ENCODE results near the gene PIGU.

PIGU gene

GRCh38 chr20:34515484-34516246, 161.2 kb downstream of the PIGU start (continued):
- no peak for TF ChIP-seq ZNF449 (tag by site-specific recombination; IDR thresholded peaks at IDR 0.05)
- TF ChIP-seq OSR2 (tag by site-specific recombination; IDR thresholded peaks at IDR 0.05), result 0 out of 2 replicates have a peak, but pooled peaks have one; percentile 3
- no peak for TF ChIP-seq ZSCAN4 (tag by site-specific recombination; IDR thresholded peaks at IDR 0.05)
- no peak for TF ChIP-seq ZSCAN23 (tag by site-specific recombination; IDR thresholded peaks at IDR 0.05)
- TF ChIP-seq GLI4 (tag by site-specific recombination; IDR thresholded peaks at IDR 0.05), result no peak
- no peak for TF ChIP-seq ZNF645 (tag by site-specific recombination; IDR thresholded peaks at IDR 0.05)
- no peak for TF ChIP-seq ZNF157 (tag by site-specific recombination; IDR thresholded peaks at IDR 0.05)
- TF ChIP-seq ZFP69B (tag by site-specific recombination; IDR thresholded peaks at IDR 0.05), result no peak
- no peak for TF ChIP-seq BCL6B (tag by site-specific recombination; IDR thresholded peaks at IDR 0.05)
- TF ChIP-seq ZNF624 (tag by site-specific recombination; IDR thresholded peaks at IDR 0.05), result no peak
- 0 out of 2 replicates have a peak, but pooled peaks have one; percentile 7 for TF ChIP-seq OVOL3 (tag by site-specific recombination; IDR thresholded peaks at IDR 0.05)
- no peak for TF ChIP-seq ZBTB44 (tag by site-specific recombination; IDR thresholded peaks at IDR 0.05)
- TF ChIP-seq KLF17 (tag by site-specific recombination; IDR thresholded peaks at IDR 0.05), result no peak
- no peak for TF ChIP-seq ZBTB11 (tag by site-specific recombination; conservative IDR thresholded peaks at IDR 0.05; ENCODE audit: low read depth)
- no peak for TF ChIP-seq ZNF416 (tag by site-specific recombination; IDR thresholded peaks at IDR 0.05)
- TF ChIP-seq ZNF558 (tag by site-specific recombination; IDR thresholded peaks at IDR 0.05), result peak; percentile 11; the same call in 1 of the 2 replicates
- TF ChIP-seq ZNF600 (tag by site-specific recombination; IDR thresholded peaks at IDR 0.05), result peak; percentile 97
- 0 out of 2 replicates have a peak, but pooled peaks have one; percentile 30 for TF ChIP-seq ZNF585B (tag by site-specific recombination; IDR thresholded peaks at IDR 0.05)
- no peak for TF ChIP-seq ZNF837 (tag by site-specific recombination; IDR thresholded peaks at IDR 0.05)
- TF ChIP-seq HIC1 (tag by site-specific recombination; IDR thresholded peaks at IDR 0.05), result no peak
- TF ChIP-seq ZNF202 (tag by site-specific recombination; IDR thresholded peaks at IDR 0.05; ENCODE audit: borderline replicate concordance), result no peak
- TF ChIP-seq SCRT1 (tag by site-specific recombination; IDR thresholded peaks at IDR 0.05; ENCODE audit: borderline replicate concordance), result no peak
- no peak for TF ChIP-seq ZNF785 (tag by site-specific recombination; IDR thresholded peaks at IDR 0.05)
- no peak for TF ChIP-seq ZSCAN16 (tag by site-specific recombination; IDR thresholded peaks at IDR 0.05)
- peak; percentile 58 for TF ChIP-seq ZBTB8A (tag by site-specific recombination; IDR thresholded peaks at IDR 0.05)
- peak; percentile 45 for TF ChIP-seq ZNF394 (tag by site-specific recombination; IDR thresholded peaks at IDR 0.05; ENCODE audit: borderline replicate concordance)

Measured in HEK293 (cell line).